ENCODE measurements around the gene STRIP1. TPM values are rescaled to one million over a fixed set of nuclear protein-coding genes. Genes with fewer than 3 reads are reported as not detected.
"Not testable (repeated sequence)": the region's sequence is repeated elsewhere in the genome, so short reads cannot be mapped to it uniquely, and the experiment has no call there.

Gene STRIP1
- total and polyA plus RNA-seq, 2 donors = 20.8 to 21.6 TPM

DNA sequence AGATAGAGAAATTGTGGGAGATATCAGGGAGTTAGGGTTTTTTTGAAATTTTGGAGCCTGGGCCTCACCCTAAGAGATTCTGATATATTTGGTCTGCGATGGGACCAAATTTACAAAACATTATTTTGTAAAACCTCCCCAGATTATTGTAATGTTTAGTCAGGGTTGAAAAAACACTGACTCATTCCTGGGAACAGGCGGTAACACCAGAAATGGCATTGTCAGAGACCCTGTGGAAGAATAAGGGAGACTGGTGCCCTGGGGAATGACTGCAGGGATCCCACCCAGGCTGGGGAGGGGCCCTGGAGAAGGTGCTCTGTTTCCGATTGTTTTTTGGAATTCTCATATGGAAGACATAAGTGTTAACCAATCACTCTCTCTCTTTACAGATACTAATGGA is 13.1 kb upstream of the STRIP1 start:
- peaks cover 52 to 73% of the 10 kb centered on the region in 2 donors for H3K36me3 ChIP-seq (ENCODE audit: control insufficient read depth in 2 of 2, insufficient read depth in 2 of 2, low read length in 1 of 2)
- 99% methylated on average over 3 of the region's 3 CpGs for WGBS
- H3K27me3 ChIP-seq (ENCODE audit: control insufficient read depth in 2 of 2, insufficient read depth in 1 of 2, low read length in 1 of 2) = no peaks in the 10 kb centered on the region
- no peak overlapping the region for H3K27ac ChIP-seq (ENCODE audit: low read depth in 1 of 2, low read length in 1 of 2)
- H3K4me1 ChIP-seq (ENCODE audit: control insufficient read depth in 2 of 2, insufficient read depth in 2 of 2, low read length in 2 of 2) = no peaks in the 10 kb centered on the region
- no peak for DNase-seq (ENCODE audit: low read depth in 6 of 9, low spot score in 9 of 9)
- no peaks in the 10 kb centered on the region for H3K9me3 ChIP-seq (ENCODE audit: control insufficient read depth in 2 of 2, insufficient read depth in 1 of 2, low read length in 1 of 2)
- H3K4me3 ChIP-seq (ENCODE audit: low read length in 2 of 2) = no peak overlapping the region

DNA sequence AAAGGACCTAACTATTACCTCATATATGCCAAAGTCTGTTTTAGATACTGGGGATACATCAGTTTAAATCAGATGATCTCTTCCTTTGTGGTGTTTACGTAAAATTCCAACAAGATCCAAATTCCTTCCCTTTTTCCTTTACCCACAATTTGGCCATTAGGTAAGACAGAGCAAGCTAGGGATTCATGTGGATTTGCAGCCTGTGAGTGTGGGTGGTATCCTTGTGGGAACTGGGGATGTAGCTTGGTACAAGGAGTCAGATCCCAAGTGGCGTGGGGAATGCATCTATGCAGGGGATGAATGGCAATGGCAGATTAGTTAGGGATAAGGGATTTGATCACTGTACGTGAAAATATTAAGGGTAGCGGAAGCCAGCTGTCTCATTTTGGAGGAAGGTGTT is 9.8 kb upstream of the STRIP1 start:
- Histone ChIP-seq H3K9me3 (ENCODE audit: control insufficient read depth in 2 of 2, insufficient read depth in 1 of 2, low read length in 1 of 2) (no peaks in the 10 kb centered on the region), H3K4me3 (ENCODE audit: low read length in 2 of 2) (no peak overlapping the region), H3K27me3 (ENCODE audit: control insufficient read depth in 2 of 2, insufficient read depth in 1 of 2, low read length in 1 of 2) (no peaks in the 10 kb centered on the region), H3K4me1 (ENCODE audit: control insufficient read depth in 2 of 2, insufficient read depth in 2 of 2, low read length in 2 of 2) (no peaks in the 10 kb centered on the region), H3K27ac (ENCODE audit: low read depth in 1 of 2, low read length in 1 of 2) (no peak overlapping the region), H3K36me3 (ENCODE audit: control insufficient read depth in 2 of 2, insufficient read depth in 2 of 2, low read length in 1 of 2) (peaks cover 25 to 41% of the 10 kb centered on the region in 2 donors)
- no peak for DNase-seq (ENCODE audit: low read depth in 6 of 9, low spot score in 9 of 9)
- WGBS = 98% methylated on average over 4 of the region's 4 CpGs

DNA sequence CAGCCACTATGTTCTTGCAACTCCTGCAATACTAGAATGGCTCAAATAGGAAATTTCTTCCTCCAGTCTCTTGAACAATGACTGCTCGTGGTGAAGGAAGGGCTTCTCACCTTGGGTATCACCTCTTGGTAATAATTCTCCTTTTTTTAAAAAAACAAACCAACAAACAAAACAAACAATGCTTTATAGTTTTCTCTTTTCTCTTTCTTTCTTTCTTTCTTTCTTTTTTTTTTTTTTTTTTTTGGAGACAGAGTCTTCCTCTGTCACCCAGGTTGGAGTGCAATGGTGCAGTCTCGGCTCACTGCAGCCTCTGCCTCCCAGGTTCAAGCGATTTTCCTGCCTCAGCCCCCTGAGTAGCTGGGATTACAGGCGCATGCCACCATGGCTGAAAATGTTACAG is 3.7 kb upstream of the STRIP1 start:
- 95% methylated on average over 4 of the region's 4 CpGs for WGBS
- not testable (repeated sequence) for H3K36me3 ChIP-seq (ENCODE audit: control insufficient read depth in 2 of 2, insufficient read depth in 2 of 2, low read length in 1 of 2); H3K4me3 ChIP-seq (ENCODE audit: low read length in 2 of 2); DNase-seq (ENCODE audit: low read depth in 6 of 9, low spot score in 9 of 9); H3K27me3 ChIP-seq (ENCODE audit: control insufficient read depth in 2 of 2, insufficient read depth in 1 of 2, low read length in 1 of 2); H3K27ac ChIP-seq (ENCODE audit: low read depth in 1 of 2, low read length in 1 of 2); H3K9me3 ChIP-seq (ENCODE audit: control insufficient read depth in 2 of 2, insufficient read depth in 1 of 2, low read length in 1 of 2)
- H3K4me1 ChIP-seq (ENCODE audit: control insufficient read depth in 2 of 2, insufficient read depth in 2 of 2, low read length in 2 of 2) = peaks cover 7 to 16% of the 10 kb centered on the region in 2 donors

DNA sequence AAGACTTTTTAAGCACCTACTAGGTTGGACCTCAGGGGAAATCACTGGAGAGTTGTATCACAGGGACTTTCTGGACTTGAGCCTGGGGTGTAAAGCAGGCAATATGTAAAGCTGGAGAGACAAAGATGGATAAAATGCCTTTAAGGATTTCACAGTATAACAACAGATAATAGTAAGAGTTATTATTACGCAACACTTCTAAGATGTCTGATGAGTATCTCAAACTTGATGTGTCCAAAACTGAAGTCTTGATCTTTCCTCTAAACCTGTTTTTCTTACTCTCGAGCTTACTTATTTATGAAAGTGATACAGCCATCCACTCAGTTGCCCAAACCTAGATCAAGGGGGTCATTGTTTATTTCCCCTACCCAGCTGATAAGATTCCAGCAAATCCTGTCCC is 2.1 kb upstream of the STRIP1 start:
- H3K36me3 ChIP-seq (ENCODE audit: control insufficient read depth in 2 of 2, insufficient read depth in 2 of 2, low read length in 1 of 2) = no peaks in the 10 kb centered on the region
- H3K4me3 ChIP-seq (ENCODE audit: low read length in 2 of 2) = no peak overlapping the region
- no peaks in the 10 kb centered on the region for H3K27me3 ChIP-seq (ENCODE audit: control insufficient read depth in 2 of 2, insufficient read depth in 1 of 2, low read length in 1 of 2)
- no peaks in the 10 kb centered on the region for H3K9me3 ChIP-seq (ENCODE audit: control insufficient read depth in 2 of 2, insufficient read depth in 1 of 2, low read length in 1 of 2)
- WGBS = 93% methylated on average over 2 of the region's 2 CpGs
- no peak for DNase-seq (ENCODE audit: low read depth in 6 of 9, low spot score in 9 of 9)
- no peak overlapping the region for H3K27ac ChIP-seq (ENCODE audit: low read depth in 1 of 2, low read length in 1 of 2)
- peaks cover 13 to 18% of the 10 kb centered on the region in 2 donors for H3K4me1 ChIP-seq (ENCODE audit: control insufficient read depth in 2 of 2, insufficient read depth in 2 of 2, low read length in 2 of 2)

DNA sequence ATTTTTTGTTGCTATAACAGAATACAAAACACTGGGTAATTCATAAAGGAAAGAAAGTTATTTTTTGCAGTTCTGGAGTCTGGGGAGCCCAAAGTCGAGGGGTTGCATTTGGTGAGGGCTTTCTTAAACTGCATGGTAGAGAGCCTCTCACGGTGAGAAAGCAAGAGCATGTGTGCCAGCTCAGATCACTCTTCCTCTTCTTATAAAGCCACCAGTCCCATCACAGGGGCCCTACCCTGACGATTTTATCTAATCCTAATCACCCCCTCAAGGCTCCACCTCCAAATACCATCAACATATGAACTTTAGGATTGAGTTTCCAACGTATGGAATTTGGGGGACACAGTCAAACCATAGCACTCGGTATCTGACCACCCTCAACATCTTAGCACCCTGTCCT is 1.0 kb upstream of the STRIP1 start:
- WGBS = 94% methylated on average over 5 of the region's 5 CpGs
- Histone ChIP-seq H3K9me3 (ENCODE audit: control insufficient read depth in 2 of 2, insufficient read depth in 1 of 2, low read length in 1 of 2) (no peaks in the 10 kb centered on the region), H3K4me3 (ENCODE audit: low read length in 2 of 2) (no peak overlapping the region), H3K4me1 (ENCODE audit: control insufficient read depth in 2 of 2, insufficient read depth in 2 of 2, low read length in 2 of 2) (peaks cover 13 to 18% of the 10 kb centered on the region in 2 donors), H3K36me3 (ENCODE audit: control insufficient read depth in 2 of 2, insufficient read depth in 2 of 2, low read length in 1 of 2) (peaks cover 5 to 6% of the 10 kb centered on the region in 2 donors), H3K27ac (ENCODE audit: low read depth in 1 of 2, low read length in 1 of 2) (peak overlapping the region in 1 of 2 donors; percentile 92), H3K27me3 (ENCODE audit: control insufficient read depth in 2 of 2, insufficient read depth in 1 of 2, low read length in 1 of 2) (no peaks in the 10 kb centered on the region)
- no peak for DNase-seq (ENCODE audit: low read depth in 6 of 9, low spot score in 9 of 9)

DNA sequence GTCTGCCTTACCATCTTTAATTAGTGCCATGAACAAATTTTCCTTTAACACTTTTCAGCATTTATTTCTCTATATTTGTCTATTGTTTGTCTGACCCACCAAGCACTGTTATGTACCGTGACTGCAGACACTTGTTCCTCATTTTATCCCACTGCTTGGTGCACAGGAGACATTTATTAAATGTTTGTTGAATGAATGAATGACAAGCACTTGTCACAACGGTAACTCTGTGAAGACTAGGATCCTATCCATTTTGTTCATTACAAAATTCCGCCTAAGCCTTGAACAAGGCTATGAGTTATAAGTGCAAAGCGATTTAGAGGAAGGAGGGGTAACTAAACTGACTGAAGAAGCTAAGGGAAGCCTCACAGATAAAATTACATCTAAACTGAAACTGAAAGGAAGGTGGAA is 379 bp upstream of the STRIP1 start:
- 48% methylated on average over 4 of the region's 4 CpGs for WGBS
- H3K36me3 ChIP-seq (ENCODE audit: control insufficient read depth in 2 of 2, insufficient read depth in 2 of 2, low read length in 1 of 2) = peaks cover 11 to 12% of the 10 kb centered on the region in 2 donors
- no peaks in the 10 kb centered on the region for H3K9me3 ChIP-seq (ENCODE audit: control insufficient read depth in 2 of 2, insufficient read depth in 1 of 2, low read length in 1 of 2)
- H3K27me3 ChIP-seq (ENCODE audit: control insufficient read depth in 2 of 2, insufficient read depth in 1 of 2, low read length in 1 of 2) = no peaks in the 10 kb centered on the region
- H3K4me1 ChIP-seq (ENCODE audit: control insufficient read depth in 2 of 2, insufficient read depth in 2 of 2, low read length in 2 of 2) = peaks cover 13 to 18% of the 10 kb centered on the region in 2 donors
- peak overlapping the region; percentile 87 to 92 for H3K27ac ChIP-seq (ENCODE audit: low read depth in 1 of 2, low read length in 1 of 2)
- DNase-seq (ENCODE audit: low read depth in 6 of 9, low spot score in 9 of 9) = no peak
- peak overlapping the region; percentile 67 to 89 for H3K4me3 ChIP-seq (ENCODE audit: low read length in 2 of 2)

DNA sequence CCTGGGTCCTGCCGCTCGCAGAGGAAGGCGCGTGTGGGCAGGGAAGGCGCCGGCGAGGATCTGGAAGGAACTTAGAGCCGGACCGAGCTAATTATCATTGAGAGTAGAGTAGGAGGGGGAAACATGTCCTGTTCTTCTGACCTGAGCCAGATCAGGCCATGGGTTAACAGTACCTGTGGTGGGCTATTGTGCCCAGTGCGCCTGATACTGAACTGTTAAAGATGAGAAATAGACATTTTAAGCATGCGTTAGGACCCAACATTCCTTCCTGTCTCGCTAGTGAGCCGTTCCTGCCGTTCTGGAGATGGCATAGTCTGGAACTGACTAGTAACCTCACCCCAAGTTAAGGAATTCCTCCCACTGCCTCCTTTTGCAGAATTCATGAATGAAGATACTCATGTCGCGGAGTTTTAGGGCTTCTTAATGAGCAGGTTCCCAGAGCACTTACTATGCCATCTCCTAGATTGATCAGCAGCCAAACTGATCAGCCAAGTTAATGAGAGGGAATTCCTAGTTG is 870 bp downstream of the STRIP1 start:
- 12% methylated on average over 16 of the region's 16 CpGs for WGBS
- no peaks in the 10 kb centered on the region for H3K9me3 ChIP-seq (ENCODE audit: control insufficient read depth in 2 of 2, insufficient read depth in 1 of 2, low read length in 1 of 2)
- peaks cover 13 to 18% of the 10 kb centered on the region in 2 donors for H3K4me1 ChIP-seq (ENCODE audit: control insufficient read depth in 2 of 2, insufficient read depth in 2 of 2, low read length in 2 of 2)
- no peak for DNase-seq (ENCODE audit: low read depth in 6 of 9, low spot score in 9 of 9)
- peak overlapping the region; percentile 67 to 89 for H3K4me3 ChIP-seq (ENCODE audit: low read length in 2 of 2)
- H3K27me3 ChIP-seq (ENCODE audit: control insufficient read depth in 2 of 2, insufficient read depth in 1 of 2, low read length in 1 of 2) = no peaks in the 10 kb centered on the region
- peaks cover 23 to 25% of the 10 kb centered on the region in 2 donors for H3K36me3 ChIP-seq (ENCODE audit: control insufficient read depth in 2 of 2, insufficient read depth in 2 of 2, low read length in 1 of 2)
- H3K27ac ChIP-seq (ENCODE audit: low read depth in 1 of 2, low read length in 1 of 2) = peak overlapping the region in 1 of 2 donors; percentile 38

DNA sequence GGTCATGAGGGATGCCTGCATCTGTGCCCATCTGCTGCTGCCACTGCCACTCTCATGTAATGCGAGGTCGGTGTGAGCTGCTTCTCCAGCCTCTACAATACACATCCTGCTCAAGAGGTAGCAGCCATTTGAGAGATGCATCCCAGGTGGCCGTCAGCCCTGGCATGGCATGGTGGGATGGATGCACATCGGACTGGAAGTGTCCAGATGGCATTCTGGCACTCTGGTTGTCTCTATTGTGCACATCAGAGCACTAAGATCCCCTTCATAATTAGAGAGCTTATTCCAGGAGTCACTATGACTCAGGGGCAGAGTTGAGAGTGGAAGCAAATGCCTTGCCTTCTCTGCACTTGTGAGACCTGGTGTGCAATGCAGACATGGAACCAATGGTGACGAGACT is 3.8 kb downstream of the STRIP1 start:
- no peak overlapping the region for H3K4me3 ChIP-seq (ENCODE audit: low read length in 2 of 2)
- peaks cover 52 to 54% of the 10 kb centered on the region in 2 donors for H3K36me3 ChIP-seq (ENCODE audit: control insufficient read depth in 2 of 2, insufficient read depth in 2 of 2, low read length in 1 of 2)
- no peak overlapping the region for H3K27ac ChIP-seq (ENCODE audit: low read depth in 1 of 2, low read length in 1 of 2)
- no peaks in the 10 kb centered on the region for H3K9me3 ChIP-seq (ENCODE audit: control insufficient read depth in 2 of 2, insufficient read depth in 1 of 2, low read length in 1 of 2)
- no peak for DNase-seq (ENCODE audit: low read depth in 6 of 9, low spot score in 9 of 9)
- 96% methylated on average over 5 of the region's 5 CpGs for WGBS
- H3K4me1 ChIP-seq (ENCODE audit: control insufficient read depth in 2 of 2, insufficient read depth in 2 of 2, low read length in 2 of 2) = peaks cover 13% of the 10 kb centered on the region in 2 donors
- H3K27me3 ChIP-seq (ENCODE audit: control insufficient read depth in 2 of 2, insufficient read depth in 1 of 2, low read length in 1 of 2) = no peaks in the 10 kb centered on the region

DNA sequence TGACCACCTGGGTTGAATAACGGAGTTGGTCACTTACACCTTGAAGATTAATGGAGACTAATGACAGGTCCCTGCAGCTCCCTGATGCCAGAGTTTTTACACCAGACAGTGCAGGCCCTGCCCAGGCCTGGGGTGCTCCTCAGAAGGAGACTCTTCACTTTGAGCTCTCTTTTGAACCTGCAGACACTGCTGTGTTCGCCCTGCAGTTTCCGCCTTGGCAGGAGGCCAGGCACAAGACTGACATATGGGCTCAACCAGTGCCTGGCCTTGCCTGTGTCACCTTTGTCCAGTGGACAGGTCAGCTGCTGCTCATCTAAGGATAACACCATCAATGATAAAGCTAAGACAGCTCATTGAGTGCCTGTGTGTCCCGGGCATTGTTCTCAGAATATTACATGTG is 5.2 kb downstream of the STRIP1 start:
- Histone ChIP-seq H3K27ac (ENCODE audit: low read depth in 1 of 2, low read length in 1 of 2) (no peak overlapping the region), H3K4me1 (ENCODE audit: control insufficient read depth in 2 of 2, insufficient read depth in 2 of 2, low read length in 2 of 2) (peaks cover 8 to 13% of the 10 kb centered on the region in 2 donors), H3K4me3 (ENCODE audit: low read length in 2 of 2) (no peak overlapping the region), H3K9me3 (ENCODE audit: control insufficient read depth in 2 of 2, insufficient read depth in 1 of 2, low read length in 1 of 2) (no peaks in the 10 kb centered on the region), H3K27me3 (ENCODE audit: control insufficient read depth in 2 of 2, insufficient read depth in 1 of 2, low read length in 1 of 2) (no peaks in the 10 kb centered on the region), H3K36me3 (ENCODE audit: control insufficient read depth in 2 of 2, insufficient read depth in 2 of 2, low read length in 1 of 2) (peaks cover 63 to 64% of the 10 kb centered on the region in 2 donors)
- no peak for DNase-seq (ENCODE audit: low read depth in 6 of 9, low spot score in 9 of 9)
- 98% methylated on average over 4 of the region's 4 CpGs for WGBS

Data from thymus (tissue), 11 donors.